Muscle of arm (tissue), 12 donors: Measurements from ENCODE around the gene SHOC2. TPM values are rescaled to one million over a fixed set of nuclear protein-coding genes. Genes with fewer than 3 reads are reported as not detected.

Experiments
- DNase-seq: peaks from one replicate; pipeline ENCODE4 v3.0.0-alpha.2; 2013
- polyA plus RNA-seq, 12 donors: library from polyadenylated mRNA; unstranded; fragments of 120-200 nt; gene quantifications; one replicate each; pipeline ENCODE4 v1.2.1, GENCODE V29; 2013; ENCODE audit not compliant: insufficient read length in 12 of 12

SHOC2 gene
- polyA plus RNA-seq, 12 donors, result 30.6 to 37.7 (median 35.5) TPM; not detected in 1

DNA sequence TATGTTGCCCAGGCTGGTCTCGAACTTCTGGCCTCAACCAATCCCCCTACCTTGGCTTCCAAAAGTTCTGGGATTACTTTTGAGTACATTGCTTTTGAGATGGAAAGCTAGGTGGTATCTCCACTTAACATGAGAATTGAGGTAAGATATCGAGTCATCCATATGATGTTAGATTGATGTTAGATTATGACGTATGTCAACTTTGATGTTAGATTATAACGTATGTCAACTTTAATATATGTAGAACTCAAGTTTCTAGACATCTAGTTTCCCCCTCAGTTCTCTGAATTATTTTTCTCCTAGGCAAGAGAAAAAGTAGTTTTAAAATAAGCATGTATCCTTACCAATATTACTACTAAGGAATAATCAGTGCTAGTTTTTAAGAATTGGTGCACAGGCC, 20.0 kb downstream of the SHOC2 start:
- DNase-seq, result no peak

DNA sequence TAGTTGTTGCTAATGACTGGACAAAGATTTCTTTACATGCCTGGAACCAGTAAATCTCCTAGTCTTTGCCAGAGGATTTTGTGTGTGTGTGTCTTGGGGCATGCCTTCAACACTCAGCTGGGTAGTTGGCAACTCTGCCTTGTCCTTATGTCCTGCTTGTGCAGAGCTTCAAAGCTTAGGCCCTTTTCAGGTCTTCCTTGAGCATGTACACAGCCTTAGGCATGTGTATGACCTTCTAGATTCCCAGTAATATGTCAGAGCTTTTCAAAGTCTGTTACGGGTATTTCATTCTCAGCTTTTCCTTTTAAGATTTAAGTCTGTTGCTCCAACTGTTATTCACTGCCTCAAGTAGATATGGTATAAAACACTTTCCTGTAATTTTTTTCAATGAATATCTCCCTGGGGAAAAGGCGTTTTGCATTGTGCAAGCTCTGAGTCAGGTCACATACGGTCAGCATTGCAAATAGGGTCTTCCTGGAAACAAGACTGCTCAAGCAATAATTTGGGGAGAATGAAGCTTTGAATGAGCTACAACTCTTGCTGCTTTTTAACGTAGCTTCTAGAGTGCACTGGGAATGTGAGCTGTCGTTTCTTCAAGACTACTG, 25.5 kb downstream of the SHOC2 start:
- DNase-seq, result no peak

DNA sequence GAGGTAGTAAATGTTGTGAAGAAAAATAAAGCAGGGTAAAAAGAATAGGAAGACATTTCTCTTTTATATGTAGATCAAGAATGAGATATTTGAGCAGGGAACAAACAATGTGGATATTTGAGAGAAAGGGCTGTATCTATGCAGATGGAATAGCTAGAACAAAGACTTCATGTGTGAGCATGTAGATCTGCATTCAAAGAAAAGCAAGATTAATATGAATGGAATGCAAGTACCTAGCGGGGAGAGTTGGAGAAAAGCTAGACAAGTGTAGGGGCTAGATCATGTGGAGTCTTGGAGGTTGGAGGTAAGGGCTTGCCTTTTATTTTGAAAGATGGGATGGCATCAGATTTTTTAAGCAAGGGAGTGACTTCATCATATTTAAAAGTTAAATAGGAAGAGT, 27.1 kb downstream of the SHOC2 start:
- no peak for DNase-seq

DNA sequence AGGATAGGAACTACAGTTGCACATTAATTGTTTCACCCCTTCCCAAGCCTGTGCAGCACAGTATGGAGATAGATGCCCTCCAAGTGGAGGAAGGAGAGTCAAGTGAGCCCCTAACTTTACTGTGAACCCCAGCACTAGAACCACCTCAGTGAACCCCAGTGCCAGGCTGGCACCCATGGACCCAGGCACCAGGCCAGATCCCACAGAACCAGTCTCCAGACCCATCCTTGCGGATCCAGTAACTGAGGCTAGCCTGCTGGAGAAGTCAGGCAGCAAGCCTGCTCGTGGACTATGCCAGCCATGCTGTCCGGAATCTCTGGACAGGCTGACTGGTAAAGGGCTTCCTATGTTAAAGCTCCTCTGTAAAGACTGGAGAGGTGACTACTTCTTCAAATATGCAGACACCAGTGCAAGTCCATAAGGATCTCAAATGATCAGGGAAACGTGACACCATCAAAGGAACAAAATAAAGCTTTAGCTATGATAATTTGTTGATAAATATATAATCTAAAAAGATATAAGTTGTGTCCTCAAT, 27.7 kb downstream of the SHOC2 start:
- no peak for DNase-seq

DNA sequence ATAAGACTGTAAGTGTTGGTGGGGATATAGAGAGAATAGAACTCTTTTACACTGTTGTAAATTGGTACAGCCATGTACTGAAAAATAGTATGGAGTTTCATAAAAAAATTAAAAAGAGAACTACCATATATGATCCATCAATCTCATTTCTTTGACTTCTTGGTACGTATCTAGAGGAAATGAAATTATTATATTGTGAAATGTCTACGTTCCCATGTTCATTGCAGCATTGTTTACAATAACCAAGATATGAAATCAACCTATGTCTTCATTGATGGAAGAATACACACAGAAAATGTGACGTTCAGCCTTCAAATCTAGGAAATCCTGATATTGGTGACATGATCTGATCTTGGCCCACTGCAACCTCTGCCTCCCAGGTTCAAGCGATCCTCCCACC, 32.0 kb downstream of the SHOC2 start:
- no peak for DNase-seq

DNA sequence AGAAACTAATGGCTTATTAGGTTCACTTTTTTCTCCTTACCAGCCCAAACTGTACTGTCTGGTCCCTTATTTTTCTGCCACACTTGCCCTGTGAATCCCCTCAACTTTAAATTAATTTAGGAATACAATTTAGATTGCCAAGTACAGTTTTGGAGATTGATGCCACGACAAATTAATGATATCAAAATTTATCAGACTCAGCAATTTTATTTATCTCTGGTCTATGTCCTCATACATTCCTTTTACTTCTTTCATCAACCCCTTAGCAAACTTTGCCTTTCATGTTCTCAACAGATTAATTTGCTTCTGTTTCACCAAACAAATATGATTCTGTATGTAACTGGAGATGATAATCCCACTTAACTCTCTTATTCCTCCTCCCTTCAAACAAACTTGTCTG, 38.2 kb downstream of the SHOC2 start:
- no peak for DNase-seq

DNA sequence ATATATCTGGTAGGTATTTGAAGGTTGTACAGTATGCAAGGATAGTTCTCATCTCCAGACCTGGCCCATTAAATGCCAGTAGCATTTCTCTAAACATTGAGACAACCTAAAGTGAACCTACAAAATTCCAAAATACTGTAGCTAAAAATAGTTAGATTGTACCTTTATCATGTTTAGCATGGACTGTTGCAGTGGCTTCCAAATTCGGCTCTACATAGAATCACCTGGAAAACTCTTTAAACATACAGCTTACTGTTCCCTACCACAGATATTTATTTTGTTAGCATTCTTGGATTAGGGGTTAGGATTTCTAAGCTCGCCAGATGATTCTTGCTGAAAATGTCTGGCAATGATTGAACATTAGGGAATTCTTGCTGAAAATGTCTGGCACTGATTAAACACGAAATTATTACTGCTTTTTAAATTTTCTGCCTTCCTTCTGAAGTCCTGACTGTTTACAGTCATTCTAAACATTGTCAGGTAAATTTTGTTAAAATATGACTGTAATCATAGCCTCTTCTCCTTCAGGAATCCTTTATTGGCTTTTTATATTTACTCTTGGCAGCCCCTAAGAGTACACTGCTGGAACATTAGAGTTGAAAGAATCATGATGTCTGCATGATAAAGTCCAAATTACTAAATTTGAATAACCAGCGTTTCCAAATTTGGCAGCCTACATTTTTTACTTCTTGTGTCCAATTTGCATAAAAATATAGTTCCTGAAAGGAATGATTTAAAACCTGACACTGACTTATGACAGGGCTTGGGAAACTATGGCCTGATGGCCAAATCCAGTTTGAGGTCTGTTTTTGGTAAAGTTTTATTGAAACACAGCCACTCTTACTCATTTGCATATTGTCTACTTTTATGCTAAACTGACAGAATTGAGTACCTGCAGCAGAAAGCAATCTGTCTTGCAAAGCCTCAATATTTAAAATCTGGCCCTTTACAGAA, 40.3 kb downstream of the SHOC2 start:
- DNase-seq, result peak; percentile 15

DNA sequence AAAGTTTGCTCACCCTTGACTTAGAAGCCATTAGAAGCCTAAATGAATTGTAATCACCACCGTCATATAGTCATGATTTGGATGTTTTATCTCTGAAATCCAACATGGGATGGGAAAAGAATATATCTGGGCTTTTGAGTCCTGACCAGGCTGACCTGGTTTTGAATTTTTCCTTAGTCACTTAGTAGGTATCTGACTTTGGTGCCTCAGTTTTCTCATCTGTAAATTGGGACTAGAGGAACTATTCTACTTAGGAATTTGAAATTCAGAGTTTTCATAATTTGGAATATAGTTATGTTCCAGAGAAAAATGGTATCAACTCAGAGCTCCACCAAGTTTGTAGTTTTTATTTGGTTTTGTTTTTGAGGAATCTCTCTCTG, 40.9 kb downstream of the SHOC2 start:
- no peak for DNase-seq

DNA sequence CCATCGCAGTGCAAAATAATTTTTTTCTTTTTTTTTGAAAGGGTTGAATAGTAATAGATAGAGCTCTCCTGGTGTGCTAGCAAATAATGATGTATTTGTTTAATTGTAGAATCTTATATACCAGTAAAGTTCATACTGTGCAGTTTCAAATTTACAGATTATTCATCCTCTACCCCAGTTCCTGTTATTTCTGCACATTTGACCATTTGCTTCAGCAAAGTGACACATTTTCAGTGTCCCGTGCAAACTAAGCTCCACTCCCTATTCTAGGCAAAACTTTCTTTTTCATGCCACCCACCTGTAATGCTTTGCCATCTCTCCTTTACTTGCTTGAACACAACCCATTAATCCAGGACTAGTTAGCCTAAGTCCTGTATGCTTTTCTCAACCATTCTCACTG, 43.0 kb downstream of the SHOC2 start:
- no peak for DNase-seq

DNA sequence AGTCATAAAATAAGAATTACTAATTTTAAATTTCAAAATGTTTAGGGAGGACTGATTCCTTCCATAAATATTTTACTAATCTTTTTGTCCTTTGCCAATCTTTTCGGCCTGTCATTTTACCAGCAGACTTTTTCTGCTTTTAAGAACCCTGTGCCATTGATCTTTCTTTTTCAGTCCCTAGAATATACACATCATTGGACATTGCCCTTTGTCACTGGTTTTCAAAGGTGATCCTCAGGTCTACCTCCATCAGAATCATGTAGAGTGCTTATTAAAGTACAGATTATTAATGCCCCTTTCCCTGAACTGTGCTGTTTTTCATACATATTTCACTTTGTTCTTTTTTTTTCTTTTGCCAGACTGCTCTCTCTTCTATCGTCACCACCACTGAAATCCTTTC, 43.8 kb downstream of the SHOC2 start:
- no peak for DNase-seq

DNA sequence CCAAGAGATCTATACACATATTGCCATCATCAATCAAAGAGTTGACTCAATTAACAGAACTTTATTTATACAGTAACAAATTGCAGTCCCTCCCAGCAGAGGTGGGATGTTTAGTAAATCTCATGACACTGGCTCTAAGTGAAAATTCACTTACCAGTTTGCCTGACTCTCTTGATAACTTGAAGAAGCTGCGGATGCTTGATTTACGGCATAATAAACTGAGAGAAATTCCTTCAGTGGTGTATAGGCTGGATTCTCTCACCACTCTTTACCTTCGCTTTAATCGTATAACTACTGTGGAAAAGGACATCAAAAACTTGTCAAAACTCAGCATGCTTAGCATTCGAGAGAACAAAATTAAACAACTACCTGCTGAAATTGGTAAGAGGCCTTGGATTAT, 45.3 kb downstream of the SHOC2 start:
- DNase-seq, result no peak

DNA sequence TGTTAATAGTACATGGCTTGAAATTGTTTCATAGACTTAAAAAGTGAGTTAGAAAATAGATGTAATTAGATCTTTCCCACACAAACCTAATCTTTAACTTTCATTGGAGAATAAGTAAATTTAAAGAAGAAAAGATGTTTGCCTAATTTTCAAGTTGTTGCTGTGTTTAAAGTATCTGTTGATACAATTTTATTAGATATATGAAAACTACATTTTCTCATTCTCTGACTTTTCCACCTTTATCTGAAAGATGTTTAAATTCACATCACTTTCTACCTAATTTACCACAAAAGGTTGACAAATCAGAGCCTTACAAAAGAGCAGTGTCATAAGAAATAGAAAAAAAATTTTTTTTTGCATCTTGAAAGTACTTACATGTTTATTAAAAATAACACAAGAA, 45.8 kb downstream of the SHOC2 start:
- no peak for DNase-seq

DNA sequence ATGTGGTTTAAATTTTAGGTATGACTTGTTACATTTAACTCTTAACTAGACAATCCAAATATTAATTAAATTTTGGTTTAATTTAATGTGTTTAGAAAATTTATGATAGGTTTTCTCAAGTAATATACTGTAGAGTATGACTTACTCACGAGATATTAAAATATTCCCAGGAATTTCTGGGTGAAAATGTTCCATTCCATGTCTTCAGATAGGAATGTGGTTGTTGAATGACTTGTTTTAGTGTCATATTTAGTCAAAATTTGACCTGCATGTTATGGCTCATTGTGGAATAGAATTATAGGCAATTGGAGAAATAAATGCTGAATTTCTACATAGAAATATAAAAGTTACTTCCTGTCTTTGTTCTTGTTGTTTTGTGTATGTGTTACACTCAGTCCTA, 46.7 kb downstream of the SHOC2 start:
- DNase-seq, result no peak

DNA sequence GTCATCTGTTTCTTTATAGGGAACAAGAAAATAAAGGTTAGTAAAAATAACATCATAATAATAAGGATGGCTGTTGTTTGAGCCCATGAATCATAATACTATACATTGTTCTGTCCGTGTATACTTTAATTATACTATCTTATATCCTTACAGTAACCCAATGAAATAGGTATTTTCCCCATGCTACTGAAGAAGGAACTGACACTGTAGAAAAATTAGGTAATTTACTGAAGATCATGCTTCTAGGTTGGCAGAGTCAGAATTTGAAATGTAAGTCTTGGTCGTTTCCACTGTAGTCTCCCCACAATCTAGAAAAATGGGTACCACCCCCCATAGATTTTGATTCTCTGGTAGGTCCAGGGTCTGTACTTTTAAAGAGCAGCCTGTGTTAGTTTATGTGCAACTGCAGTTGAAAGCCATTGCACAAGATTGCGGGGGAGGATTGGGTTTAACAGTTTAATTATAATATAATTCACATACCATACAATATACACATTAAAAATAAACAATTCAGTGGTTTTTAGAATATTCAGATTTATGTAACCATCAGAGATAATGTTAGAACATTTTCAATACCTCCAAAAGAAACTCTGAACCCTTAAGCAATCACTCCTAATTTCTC, 47.7 kb downstream of the SHOC2 start:
- DNase-seq, result no peak

DNA sequence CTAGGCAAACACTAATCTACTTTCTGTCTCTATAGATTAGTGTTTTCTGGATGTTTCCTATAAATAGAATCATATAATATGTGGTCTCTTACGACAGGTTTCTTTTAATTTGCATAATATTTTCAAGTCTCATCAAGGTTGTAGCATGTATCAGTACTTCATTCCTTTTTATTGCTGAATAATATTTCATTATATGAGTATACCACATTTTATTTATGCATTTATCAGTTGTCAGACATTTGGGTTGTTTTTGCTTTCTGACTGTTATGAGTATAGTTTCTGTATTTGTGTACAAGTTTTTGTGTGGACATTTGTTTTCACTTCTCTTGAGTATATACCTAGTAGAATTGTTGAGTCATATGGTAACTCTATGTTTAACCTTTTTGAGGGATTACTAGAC, 48.2 kb downstream of the SHOC2 start:
- no peak for DNase-seq

DNA sequence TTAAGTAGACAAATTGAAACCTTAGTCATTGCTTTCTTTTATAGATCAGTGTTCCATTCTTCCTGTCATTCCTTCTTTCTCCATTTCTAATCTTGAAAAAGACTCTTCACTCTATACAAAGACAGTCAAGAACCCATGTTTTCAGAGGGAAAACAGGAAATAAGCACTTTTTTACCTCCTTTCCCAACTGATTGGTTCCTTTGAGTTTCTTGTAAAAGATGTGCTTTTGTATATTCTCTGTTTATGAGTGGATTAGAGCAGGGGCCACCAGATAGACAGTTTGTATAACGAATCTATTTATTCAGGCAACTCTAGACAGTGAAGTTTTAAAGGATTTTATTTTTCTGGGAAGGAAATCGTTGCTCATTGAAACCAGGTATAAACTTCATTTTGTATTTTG, 49.8 kb downstream of the SHOC2 start:
- DNase-seq, result no peak

DNA sequence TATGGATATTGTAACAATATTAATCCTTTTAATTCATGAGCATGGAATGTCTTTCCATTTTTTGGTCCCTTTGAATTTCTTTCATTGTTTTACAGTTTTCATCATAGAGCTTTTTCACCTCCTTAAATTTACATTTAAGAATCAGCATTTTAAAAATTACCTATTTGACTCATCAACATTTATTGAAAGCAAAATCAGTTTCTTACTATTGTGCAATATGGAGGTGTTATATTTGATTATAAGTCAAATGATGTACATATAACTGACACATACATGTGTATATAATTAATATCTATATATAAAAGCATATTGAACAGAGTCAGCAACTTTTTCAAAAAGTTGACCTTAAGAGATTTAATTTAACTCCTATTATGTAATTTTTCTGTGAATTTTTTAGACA, 52.2 kb downstream of the SHOC2 start:
- DNase-seq, result no peak

DNA sequence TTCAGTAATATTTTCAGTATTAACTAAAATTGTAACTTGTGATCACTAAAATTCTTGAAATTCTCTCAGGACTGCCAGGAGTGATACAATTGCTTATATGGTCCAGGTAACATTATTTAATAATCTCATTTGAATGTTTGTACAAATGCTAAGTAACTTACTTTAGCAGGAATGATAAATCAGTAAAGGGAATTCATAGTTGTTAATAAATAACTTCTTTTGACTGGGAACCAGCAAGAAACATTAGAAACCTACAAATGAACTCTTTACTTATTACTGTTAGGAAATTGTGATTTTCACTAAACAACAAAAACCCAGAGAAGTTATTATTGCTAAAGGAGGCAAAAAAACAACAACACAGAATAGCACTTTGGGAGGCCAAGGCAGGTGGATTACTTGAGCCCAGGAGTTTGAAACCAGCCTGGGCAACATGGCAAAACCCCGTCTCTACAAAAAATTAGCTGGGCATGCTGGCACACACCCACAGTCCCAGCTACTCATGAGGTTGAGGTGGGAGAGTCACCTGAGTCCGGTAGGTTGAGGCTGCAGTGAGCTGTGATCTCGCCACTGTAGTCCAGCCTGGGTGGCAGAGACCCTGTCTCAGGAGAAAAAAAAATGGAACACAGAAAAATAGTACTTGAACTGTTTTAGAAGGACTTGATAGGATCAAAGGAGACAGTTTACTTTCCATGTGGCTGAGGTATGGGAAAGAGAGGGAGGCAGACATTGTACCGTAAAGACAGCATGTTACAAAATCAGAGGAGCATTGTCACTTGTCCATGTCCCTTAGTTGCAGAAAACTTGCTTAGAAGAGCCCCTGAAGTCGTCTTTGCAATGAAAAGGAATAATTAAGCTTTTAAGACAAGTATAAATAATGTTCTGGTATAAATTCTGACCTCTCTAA, 53.1 kb downstream of the SHOC2 start:
- DNase-seq, result no peak

DNA sequence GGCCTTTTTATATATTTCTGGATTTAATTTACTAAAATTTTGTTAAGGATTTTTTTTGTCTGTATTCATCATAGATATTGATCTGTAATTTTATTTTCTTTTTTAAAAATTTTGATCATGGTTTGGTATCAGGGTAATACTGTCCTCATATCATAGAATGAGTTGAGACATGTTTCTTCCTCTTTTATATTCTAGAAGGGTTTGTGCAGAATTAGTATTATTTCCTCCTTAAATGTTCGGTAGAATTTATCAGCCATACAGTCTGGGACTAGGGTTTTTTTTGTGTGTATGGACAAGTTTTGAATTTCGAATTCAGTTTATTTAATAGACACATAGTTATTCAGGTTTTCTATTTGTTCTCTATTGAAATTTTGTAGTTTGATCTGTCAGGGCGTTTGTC, 54.0 kb downstream of the SHOC2 start:
- DNase-seq, result no peak

DNA sequence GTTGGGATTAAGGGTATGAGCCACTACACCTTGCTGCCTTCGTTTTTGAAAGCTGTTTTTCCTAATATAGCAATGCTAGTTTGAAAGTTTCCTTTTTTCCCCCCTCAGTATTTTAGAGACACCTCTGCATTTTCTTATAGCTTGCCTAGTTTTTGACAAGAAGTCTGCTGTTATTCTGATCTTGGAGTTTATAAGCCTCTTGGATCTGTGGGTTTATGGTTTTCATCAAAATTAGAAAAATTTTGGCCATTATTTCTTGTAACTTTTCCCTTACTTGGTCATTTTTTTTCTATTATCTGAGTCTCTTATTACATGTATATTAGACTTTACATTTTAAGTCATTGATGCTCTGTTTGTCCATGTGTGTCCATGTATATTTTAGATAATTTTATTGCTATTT, 57.2 kb downstream of the SHOC2 start:
- DNase-seq, result no peak

DNA sequence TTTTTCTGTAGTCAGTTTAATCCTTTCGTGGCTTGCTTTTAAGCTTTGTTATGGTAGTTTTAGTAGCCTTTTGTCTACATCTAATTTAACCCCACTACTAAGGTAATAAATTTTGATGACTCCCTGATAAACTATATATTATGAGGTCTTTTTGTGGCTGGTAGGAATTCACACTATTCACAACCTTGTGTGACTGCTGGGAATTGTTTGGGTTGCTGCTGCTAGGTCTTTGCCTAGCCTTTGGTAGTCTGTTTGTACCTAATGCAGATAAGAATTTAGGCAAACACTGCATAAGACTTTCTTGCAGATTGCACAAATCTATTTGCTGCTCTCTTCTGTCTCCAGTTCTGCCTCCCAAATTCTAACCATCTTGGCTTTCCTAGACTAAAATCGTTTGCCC, 58.3 kb downstream of the SHOC2 start:
- DNase-seq, result no peak

DNA sequence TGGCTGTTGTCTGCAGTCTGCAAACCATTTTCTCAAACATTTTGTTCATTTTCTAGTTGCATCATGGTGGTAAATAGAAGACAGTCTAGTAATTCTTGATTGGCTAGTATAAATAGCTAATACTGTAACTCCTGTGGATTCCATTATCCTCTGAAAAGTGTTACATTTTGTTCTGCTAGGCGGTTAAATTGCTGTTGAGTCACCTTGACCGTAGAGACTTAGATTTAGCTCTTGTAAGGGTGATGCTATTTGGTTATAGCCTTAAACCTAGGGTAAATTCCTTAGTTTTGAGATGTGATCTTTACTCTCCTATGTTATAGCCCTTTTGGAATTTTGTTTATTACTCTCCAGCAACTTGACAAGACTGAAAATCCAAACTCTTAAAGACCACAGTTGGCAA, 58.8 kb downstream of the SHOC2 start:
- DNase-seq, result no peak
